ENCODE measurements around the gene DYSF. TPM values are rescaled to one million over a fixed set of nuclear protein-coding genes. Genes with fewer than 3 reads are reported as not detected.

Gene DYSF
- total RNA-seq, 1 donor from 2014 or later = 0.13 TPM

DNA sequence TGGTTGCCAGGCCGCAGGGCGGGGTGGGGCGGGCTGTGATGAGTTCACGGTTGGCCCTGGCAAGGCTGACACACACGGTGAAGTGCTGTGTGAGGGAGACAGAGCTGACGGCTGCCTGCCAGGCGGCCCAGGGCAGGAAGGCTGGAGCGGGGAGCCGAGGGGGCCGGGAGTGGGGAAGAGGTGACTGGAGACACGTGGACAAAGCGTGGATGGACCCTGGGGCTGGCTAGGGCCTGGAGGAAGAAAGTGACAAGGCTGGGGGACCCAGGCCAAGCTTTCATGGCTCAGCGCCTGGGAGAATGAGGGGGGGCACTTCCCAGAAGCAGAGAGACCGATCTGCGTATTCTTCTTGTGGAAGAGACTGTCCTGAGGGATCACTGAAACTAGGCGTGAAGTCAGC lies 123.2 kb downstream of the DYSF start:
- ATAC-seq (ENCODE audit: low read depth) (no peak), DNase-seq (no peak)
- ChIA-PET POLR2A (no interaction called here), CTCF (no interaction called here)
- H3K9me3 Mint-ChIP-seq = no peaks in the 10 kb centered on the region
- no peaks in the 10 kb centered on the region for H3K36me3 Mint-ChIP-seq (ENCODE audit: low read depth)
- TF ChIP-seq, protein P1, sequence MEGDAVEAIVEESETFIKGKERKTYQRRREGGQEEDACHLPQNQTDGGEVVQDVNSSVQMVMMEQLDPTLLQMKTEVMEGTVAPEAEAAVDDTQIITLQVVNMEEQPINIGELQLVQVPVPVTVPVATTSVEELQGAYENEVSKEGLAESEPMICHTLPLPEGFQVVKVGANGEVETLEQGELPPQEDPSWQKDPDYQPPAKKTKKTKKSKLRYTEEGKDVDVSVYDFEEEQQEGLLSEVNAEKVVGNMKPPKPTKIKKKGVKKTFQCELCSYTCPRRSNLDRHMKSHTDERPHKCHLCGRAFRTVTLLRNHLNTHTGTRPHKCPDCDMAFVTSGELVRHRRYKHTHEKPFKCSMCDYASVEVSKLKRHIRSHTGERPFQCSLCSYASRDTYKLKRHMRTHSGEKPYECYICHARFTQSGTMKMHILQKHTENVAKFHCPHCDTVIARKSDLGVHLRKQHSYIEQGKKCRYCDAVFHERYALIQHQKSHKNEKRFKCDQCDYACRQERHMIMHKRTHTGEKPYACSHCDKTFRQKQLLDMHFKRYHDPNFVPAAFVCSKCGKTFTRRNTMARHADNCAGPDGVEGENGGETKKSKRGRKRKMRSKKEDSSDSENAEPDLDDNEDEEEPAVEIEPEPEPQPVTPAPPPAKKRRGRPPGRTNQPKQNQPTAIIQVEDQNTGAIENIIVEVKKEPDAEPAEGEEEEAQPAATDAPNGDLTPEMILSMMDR (IDR thresholded peaks at IDR 0.05) = no peak
- intact Hi-C loops (cut with micrococcal nuclease) = no loop called here
- H3K4me3 Mint-ChIP-seq = no peak overlapping the region
- H3K27me3 Mint-ChIP-seq = no peaks in the 10 kb centered on the region
- H3K4me1 Mint-ChIP-seq = no peaks in the 10 kb centered on the region
- H3K27ac Mint-ChIP-seq = no peak overlapping the region

DNA sequence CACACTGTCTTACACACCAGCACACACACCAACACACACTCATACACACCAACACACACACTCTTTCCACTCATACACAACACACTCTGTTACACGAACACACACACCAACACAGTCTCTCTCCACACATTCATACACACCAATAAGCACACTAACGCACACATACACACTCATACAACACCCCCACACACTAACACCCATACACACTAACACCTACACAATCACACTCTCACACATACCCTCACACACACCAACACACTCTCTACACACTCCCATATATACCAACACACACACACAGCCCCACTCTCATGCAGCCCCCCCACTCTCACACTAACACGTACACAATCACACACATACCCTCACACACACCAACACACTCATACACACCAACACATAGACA lies 123.8 kb downstream of the DYSF start:
- TF ChIP-seq, protein P1 (IDR thresholded peaks at IDR 0.05) = no peak
- no peak overlapping the region for H3K27ac Mint-ChIP-seq
- H3K4me1 Mint-ChIP-seq = no peaks in the 10 kb centered on the region
- no peaks in the 10 kb centered on the region for H3K27me3 Mint-ChIP-seq
- CTCF ChIA-PET = no interaction called here
- H3K36me3 Mint-ChIP-seq (ENCODE audit: low read depth) = no peaks in the 10 kb centered on the region
- no peak for ATAC-seq (ENCODE audit: low read depth)
- DNase-seq = no peak
- H3K9me3 Mint-ChIP-seq = no peaks in the 10 kb centered on the region
- no peak overlapping the region for H3K4me3 Mint-ChIP-seq
- intact Hi-C loops (cut with micrococcal nuclease) = no loop called here
- POLR2A ChIA-PET = no interaction called here

DNA sequence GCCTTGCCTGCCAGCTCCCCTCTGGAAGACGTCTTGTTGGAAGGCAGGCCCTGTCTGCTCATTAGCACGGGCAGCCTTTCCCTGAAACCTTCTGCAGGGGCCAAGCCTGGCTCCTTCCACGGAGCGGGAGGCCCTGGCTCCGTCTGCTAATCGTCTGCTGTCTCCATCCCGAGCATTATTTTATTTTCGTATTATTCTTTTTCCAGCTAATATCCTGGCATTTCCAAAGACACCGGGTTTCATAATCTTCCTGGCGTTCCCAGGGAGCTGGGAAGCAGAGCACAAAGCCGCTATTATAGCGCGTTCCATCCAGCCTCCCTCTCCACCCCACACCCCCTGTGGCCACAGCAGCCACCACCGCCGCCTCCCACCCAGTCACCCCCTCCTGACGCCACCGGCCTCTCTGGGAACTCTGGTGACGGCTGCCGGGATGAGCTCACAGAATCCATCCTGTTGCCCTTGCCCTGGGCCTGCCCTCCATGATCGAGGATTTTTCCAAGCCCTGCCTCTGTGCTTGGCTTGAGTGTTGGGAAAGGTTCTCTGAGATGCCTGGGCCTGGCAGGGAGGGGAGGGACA lies 125.5 kb downstream of the DYSF start:
- Mint-ChIP-seq H3K36me3 (ENCODE audit: low read depth) (no peaks in the 10 kb centered on the region), H3K4me1 (no peaks in the 10 kb centered on the region), H3K4me3 (no peak overlapping the region), H3K9me3 (no peaks in the 10 kb centered on the region), H3K27ac (no peak overlapping the region), H3K27me3 (no peaks in the 10 kb centered on the region)
- DNase-seq (no peak), ATAC-seq (ENCODE audit: low read depth) (no peak)
- ChIA-PET POLR2A (no interaction called here), CTCF (no interaction called here)
- intact Hi-C loops (cut with micrococcal nuclease) = no loop called here
- TF ChIP-seq, protein P1 (IDR thresholded peaks at IDR 0.05) = no peak

DNA sequence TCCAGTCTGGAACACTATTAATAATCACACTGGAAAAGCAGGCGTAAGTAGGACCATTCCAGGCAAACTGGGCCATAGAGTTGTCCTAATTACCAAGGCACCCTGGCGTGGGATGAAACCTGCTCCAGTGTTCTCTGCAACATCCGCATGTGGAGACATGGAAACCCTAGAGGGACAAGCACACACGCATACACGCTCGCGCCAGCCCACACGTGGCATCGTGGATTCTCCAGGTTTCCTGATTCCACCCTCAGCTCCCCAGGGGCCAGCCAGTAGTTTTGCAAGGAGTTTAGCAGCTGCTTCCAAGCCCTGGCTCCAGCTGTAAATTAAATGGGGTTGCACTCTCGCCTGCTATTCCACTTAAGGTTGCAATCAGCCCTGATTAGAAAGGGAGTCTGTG lies 127.7 kb downstream of the DYSF start:
- no peaks in the 10 kb centered on the region for H3K27me3 Mint-ChIP-seq
- H3K27ac Mint-ChIP-seq = no peak overlapping the region
- TF ChIP-seq, protein P1 (IDR thresholded peaks at IDR 0.05) = no peak
- ATAC-seq (ENCODE audit: low read depth) (no peak), DNase-seq (no peak)
- no peaks in the 10 kb centered on the region for H3K9me3 Mint-ChIP-seq
- ChIA-PET CTCF (no interaction called here), POLR2A (no interaction called here)
- H3K4me3 Mint-ChIP-seq = no peak overlapping the region
- intact Hi-C loops (cut with micrococcal nuclease) = no loop called here
- no peaks in the 10 kb centered on the region for H3K36me3 Mint-ChIP-seq (ENCODE audit: low read depth)
- H3K4me1 Mint-ChIP-seq = no peaks in the 10 kb centered on the region

DNA sequence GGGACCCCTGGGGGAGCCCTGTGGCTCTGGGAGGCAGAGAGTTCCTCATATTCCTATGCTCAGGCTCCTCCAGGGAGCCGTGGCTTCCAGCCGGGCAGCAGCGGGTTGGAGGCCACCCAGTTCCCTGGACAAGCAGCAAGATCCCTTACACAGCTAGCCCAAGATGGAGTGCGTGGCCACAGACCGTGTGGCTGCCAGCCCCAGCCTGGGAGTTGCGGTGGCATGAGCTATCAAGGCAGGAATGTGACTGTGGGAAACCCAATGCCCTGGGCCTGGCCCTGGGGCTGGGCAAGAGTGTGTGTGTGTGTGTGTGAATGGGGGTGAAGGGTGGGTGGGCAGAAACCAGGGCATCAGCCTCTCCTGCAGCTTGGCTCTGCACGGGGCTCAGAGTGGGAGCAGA lies 130.5 kb downstream of the DYSF start:
- CTCF ChIA-PET = no interaction called here
- TF ChIP-seq, protein P1 (IDR thresholded peaks at IDR 0.05) = no peak
- Mint-ChIP-seq H3K27me3 (no peaks in the 10 kb centered on the region), H3K27ac (no peak overlapping the region), H3K4me3 (no peak overlapping the region), H3K36me3 (ENCODE audit: low read depth) (no peaks in the 10 kb centered on the region), H3K4me1 (no peaks in the 10 kb centered on the region), H3K9me3 (no peaks in the 10 kb centered on the region)
- DNase-seq (no peak), ATAC-seq (ENCODE audit: low read depth) (no peak)
- POLR2A ChIA-PET = no interaction called here
- intact Hi-C loops (cut with micrococcal nuclease) = no loop called here
